Activated CD8-positive, alpha-beta memory T cell treated with anti-CD3 and anti-CD28 coated beads, Interleukin-2, amount 10 ng/mL, durations not matched to agents 7 days and 5 days (primary cell): ENCODE results near the gene CFAP210. TPM values are rescaled to one million over a fixed set of nuclear protein-coding genes. Genes with fewer than 3 reads are reported as not detected.

ENCODE experiments used
- ATAC-seq: fragments of 150-1000 bp; cut with Tn5 transposase; one replicate; pipeline ENCODE4 v1.10.0; 2021; ENCODE audit warnings: moderate library complexity
- CTCF ChIA-PET: fragments of 350-600 bp; sonication (Branson Sonifier 250); formaldehyde crosslinking; loops from one replicate; lab custom pipeline; 2021; ENCODE audit warnings: antibody characterized with exemption; lab: Charles Lee
- DNase-seq: peaks from one replicate; pipeline ENCODE4 v3.0.0-alpha.2; 2020
- H3K27ac Mint-ChIP-seq: one replicate; pipeline ENCODE4 v1.8.0; 2021; ENCODE audit warnings: mild to moderate bottlenecking, mixed read lengths
- H3K27me3 Mint-ChIP-seq: one replicate; pipeline ENCODE4 v1.8.0; 2021; ENCODE audit warnings: mixed read lengths
- H3K36me3 Mint-ChIP-seq: one replicate; pipeline ENCODE4 v1.8.0; 2021; ENCODE audit warnings: mild to moderate bottlenecking, mixed read lengths
- H3K4me1 Mint-ChIP-seq: one replicate; pipeline ENCODE4 v1.8.0; 2021; ENCODE audit warnings: mixed read lengths
- H3K4me3 Mint-ChIP-seq: one replicate; pipeline ENCODE4 v1.8.0; 2021; ENCODE audit warnings: mild to moderate bottlenecking, moderate library complexity, mixed read lengths
- H3K9me3 Mint-ChIP-seq: one replicate; pipeline ENCODE4 v1.8.0; 2022; ENCODE audit warnings: low read depth, mixed read lengths
- total RNA-seq, 2 experiments: library from RNA; stranded (reverse); gene quantifications; one replicate each; pipeline ENCODE4 v1.2.3, GENCODE V29; 2021

The CFAP210 gene, protein sequence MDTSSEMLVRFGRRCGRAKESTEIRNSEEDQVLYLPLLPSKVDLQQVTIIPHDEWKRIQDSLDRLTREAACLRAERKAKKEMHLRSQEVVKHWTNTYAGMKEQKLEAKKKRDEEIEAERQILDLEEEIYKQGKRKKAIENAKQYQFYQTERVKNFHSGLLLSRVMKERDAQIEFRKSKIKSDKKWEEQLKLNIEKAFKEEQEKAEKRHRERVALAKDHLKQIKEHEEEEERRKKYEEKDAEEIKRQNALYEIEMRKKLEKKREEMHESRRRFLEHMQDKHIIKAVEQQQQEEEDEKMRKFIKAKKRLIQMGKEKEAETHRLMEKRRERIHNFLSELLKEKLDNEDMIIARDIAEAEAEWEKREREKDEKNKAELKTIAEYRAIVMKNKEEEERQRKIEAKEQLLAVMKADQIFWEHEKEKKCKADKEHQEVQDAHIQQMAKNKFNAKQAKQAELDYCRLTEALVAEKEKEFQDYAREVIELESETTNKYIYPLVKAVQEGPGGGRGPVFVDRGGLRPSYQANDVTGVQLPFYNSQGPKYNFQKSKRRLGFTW
- total RNA-seq: not detected

DNA sequence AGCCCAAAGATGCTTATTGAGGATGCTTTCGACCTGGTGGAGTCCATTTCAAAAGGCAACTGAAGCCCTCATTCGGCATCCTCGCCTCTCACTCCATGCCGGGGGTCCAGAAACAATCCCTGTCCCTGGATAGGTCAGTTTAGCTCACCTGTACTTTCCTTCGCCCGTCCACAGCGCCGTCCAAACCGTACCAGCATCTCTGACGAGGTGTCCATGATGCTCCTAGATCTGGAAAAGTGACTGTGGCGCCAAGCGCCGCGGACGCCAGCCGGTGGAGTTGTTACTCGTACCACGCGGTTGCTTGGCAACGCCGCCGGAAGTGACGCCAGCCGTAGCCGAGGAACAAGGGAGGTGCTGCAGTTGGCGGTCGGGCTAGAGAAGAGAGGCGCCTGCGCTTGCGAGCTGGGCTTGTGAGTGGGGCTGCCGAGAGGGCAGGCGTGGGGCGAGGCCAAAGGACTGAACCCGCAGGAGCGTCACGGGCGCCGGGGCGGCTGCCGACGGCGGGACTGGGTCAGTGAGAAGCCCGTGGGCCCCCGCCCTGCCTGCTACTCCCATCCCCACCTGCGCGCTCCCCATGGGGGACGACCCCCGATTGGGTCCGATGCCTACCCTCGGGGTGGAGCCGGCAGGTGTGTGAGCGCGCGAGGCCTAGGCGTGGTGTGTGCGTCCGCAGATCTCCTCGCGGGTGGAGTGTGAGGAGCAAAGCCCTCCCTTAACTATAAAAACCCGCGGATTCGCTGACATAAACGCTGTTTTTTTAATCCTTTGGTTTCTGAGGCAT is at the start of gene CFAP210, which contains the start of gene PHOSPHO2:
Gene CFAP210 (minus strand): TSS at position 293 of the 781 bp plus-strand sequence. CDS start 78 bp downstream, at position 215.
Gene PHOSPHO2 (plus strand): TSS at position 357 of the 781 bp plus-strand sequence. CDS start 6,503 bp downstream, outside the sequence.
- H3K4me3 Mint-ChIP-seq: peak within 1 kb of the TSS; percentile 87
- H3K27ac Mint-ChIP-seq: peak within 1 kb of the TSS; percentile 88
- ATAC-seq (peak; percentile 98), DNase-seq (peak; percentile 99)
- H3K36me3 Mint-ChIP-seq: peaks cover 22% of the 10 kb centered on the region
- CTCF ChIA-PET: interaction anchor here (0.9 to 2.4 kb wide), 5 partner anchors 11 to 215 kb away, joined by 3 to 6 read pairs (median 5); partner anchors contain the start of gene BBS5
- peaks cover 33% of the 10 kb centered on the region for H3K4me1 Mint-ChIP-seq
- H3K27me3 Mint-ChIP-seq: peaks cover 7% of the 10 kb centered on the region
- H3K9me3 Mint-ChIP-seq: peaks cover 4% of the 10 kb centered on the region

DNA sequence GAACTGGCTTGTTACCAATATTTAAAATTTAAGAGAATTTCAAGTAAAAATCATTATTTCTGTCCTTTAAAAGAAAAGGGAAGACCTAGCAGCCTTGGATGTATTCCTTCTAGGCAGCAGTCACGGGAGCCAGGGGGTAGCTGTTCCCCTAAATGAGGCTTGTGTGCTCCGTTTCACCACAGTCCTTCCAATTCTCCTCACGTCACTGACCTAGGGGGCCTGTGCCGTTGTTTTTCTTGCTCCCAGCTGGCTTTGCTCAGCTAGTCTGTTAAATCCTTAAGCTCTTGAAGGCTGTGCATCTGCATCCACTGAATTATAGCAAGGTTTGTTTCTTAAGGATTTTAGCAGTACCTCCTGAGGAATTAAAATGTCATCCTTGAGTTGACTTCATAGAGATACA is 49.3 kb upstream of the CFAP210 start:
- no peak for DNase-seq
- ATAC-seq: no peak
- Mint-ChIP-seq H3K27ac (no peak overlapping the region), H3K27me3 (no peaks in the 10 kb centered on the region), H3K9me3 (no peaks in the 10 kb centered on the region), H3K4me1 (peaks cover 8% of the 10 kb centered on the region), H3K36me3 (peaks cover 23% of the 10 kb centered on the region), H3K4me3 (no peak overlapping the region)
- CTCF ChIA-PET: interaction anchor here (1.2 to 1.7 kb wide), 3 partner anchors 20 to 24 kb away, joined by 3 to 4 read pairs (median 4); no protein-coding TSS in a partner anchor

DNA sequence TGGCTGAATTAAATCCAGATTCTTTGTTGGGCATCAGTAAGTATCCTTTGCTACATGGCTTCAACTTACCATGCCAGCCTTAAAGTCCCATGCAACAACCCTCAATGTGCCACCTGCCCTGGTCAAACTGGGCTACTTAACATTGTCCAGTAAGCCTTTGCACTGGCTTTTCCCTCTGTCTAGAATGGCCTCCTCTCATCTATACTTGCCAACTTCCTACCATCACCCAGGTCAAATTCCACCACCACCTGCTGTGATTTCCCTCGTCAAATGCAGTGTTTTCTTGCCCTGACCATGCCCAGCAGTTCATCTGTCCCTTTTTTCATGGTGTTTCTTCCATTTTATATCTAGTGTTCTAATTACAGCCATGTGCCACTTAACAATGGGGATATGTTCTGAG is 45.1 kb upstream of the CFAP210 start:
- peaks cover 19% of the 10 kb centered on the region for H3K36me3 Mint-ChIP-seq
- no peak overlapping the region for H3K27ac Mint-ChIP-seq
- H3K4me1 Mint-ChIP-seq: peaks cover 27% of the 10 kb centered on the region
- H3K4me3 Mint-ChIP-seq: no peak overlapping the region
- H3K9me3 Mint-ChIP-seq: no peaks in the 10 kb centered on the region
- no peaks in the 10 kb centered on the region for H3K27me3 Mint-ChIP-seq
- ATAC-seq (no peak), DNase-seq (no peak)
- CTCF ChIA-PET: no interaction called here

DNA sequence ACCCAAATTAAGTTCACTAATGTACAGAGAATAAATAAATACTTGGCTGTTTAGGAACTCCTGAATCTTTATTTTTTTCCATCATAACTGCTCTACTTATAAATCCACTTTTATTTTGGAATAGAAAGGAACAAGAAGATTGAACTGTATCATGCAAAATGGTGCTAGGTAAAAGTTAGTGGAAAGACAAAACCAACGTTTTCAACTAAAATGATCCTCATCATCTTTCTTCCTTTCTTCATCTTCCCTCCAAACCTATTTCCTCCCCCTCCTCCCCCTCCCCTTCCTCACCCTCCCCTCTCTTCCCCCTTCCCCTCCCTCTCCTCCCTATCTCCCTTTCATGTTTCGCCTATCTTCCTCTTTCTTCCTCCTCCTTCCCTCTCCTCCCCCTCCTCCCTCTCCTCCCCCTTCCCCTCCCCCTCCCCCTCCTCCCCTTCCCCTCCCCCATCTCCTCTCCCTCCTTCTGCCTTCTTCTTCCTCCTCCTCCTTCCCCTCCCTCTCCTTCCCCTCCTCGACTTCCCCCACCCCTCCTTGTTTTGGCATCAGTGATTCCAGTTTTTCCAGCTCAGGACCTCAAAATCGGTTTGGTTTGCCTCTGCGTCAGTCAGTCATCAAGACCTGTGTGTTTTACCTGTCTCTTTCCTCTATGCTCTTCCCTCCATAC is 44.5 kb upstream of the CFAP210 start:
- H3K9me3 Mint-ChIP-seq: no peaks in the 10 kb centered on the region
- no peak overlapping the region for H3K27ac Mint-ChIP-seq
- no peaks in the 10 kb centered on the region for H3K27me3 Mint-ChIP-seq
- H3K4me3 Mint-ChIP-seq: no peak overlapping the region
- CTCF ChIA-PET: no interaction called here
- peaks cover 27% of the 10 kb centered on the region for H3K4me1 Mint-ChIP-seq
- DNase-seq (no peak), ATAC-seq (no peak)
- H3K36me3 Mint-ChIP-seq: peaks cover 15% of the 10 kb centered on the region

DNA sequence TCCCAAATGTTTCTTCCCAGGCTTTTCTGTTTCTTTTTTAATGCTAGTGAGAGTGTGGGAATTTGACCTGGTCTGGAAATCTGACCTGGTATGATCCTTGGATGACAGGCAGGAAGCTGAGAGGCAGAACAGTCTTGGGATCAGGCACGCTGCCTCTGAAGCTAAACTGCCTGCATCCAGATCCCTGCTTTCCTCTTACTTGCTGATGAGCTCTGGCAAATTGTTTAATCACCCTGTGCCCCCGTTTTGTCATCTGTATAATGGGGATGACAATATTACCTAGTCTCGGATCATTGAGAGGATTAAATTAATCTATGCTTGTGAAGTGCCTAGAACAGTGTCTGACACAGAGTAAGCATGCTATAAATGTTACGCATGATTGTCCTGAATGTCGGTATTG is 42.7 kb upstream of the CFAP210 start:
- DNase-seq (no peak), ATAC-seq (no peak)
- Mint-ChIP-seq H3K4me1 (peaks cover 40% of the 10 kb centered on the region), H3K27me3 (peaks cover 12% of the 10 kb centered on the region), H3K4me3 (no peak overlapping the region), H3K27ac (no peak overlapping the region), H3K9me3 (no peaks in the 10 kb centered on the region), H3K36me3 (peaks cover 9% of the 10 kb centered on the region)
- CTCF ChIA-PET: no interaction called here

DNA sequence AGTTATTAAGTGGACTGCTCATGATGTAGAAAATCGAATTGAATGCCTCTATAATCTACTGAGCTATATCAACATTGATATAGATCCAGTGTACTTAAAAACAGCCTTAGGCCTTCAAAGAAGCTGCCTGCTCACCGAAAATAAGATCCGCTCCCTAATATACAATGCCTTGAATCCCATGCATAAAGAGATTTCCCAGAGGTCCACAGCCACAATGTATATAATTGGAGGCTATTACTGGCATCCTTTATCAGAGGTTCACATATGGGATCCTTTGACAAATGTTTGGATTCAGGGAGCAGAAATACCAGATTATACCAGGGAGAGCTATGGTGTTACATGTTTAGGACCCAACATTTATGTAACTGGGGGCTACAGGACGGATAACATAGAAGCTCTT is 41.4 kb upstream of the CFAP210 start:
- Mint-ChIP-seq H3K4me3 (peak overlapping the region; percentile 35), H3K4me1 (peaks cover 36% of the 10 kb centered on the region), H3K36me3 (peaks cover 9% of the 10 kb centered on the region), H3K9me3 (no peaks in the 10 kb centered on the region), H3K27ac (no peak overlapping the region), H3K27me3 (peaks cover 12% of the 10 kb centered on the region)
- DNase-seq: no peak
- ATAC-seq: no peak
- CTCF ChIA-PET: interaction anchor here (0.8 to 1.1 kb wide), 3 partner anchors 19 to 196 kb away, joined by 3 read pairs; no protein-coding TSS in a partner anchor

DNA sequence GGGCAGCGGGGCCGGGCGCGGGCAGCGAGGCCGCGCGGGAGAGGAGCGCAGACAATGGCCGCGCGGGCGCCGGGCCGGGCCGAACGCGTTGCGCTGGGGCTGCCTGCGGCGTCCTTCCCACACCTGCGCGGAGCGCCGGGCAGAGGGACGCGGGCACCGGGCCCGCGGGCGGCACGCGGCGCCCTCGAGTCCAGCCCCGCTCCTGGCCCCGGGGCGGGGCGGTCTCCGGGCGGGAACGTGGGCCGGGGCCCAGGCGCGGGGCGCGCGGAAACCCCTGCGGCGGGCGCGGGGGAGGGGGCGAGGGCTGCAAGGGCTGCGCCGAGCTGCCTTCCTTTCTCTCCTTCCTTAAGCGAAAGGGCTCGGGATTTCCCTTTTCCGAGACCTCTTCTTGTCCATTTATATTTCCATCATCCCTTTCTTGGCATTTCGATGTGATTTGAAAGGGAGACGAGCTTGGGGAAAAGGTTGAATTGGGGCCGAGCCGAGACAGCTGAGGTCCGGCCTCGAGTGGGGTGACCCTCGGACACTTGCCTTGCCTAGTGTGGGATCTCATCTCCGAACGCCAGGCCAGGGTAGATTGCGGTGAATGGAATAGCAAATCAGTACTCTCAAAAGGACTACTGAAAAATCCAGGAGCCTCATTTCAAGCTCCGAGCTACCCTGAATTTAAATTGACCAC is 40.1 kb upstream of the CFAP210 start:
- H3K27me3 Mint-ChIP-seq: peaks cover 12% of the 10 kb centered on the region
- CTCF ChIA-PET: interaction anchor here (0.9 kb wide), 2 partner anchors 36 to 41 kb away, joined by 3 read pairs; no protein-coding TSS in a partner anchor
- peak overlapping the region; percentile 68 for H3K4me3 Mint-ChIP-seq
- peak; percentile 66 for ATAC-seq
- peak; percentile 39 for DNase-seq
- H3K36me3 Mint-ChIP-seq: peaks cover 5% of the 10 kb centered on the region
- no peaks in the 10 kb centered on the region for H3K9me3 Mint-ChIP-seq
- H3K27ac Mint-ChIP-seq: no peak overlapping the region
- H3K4me1 Mint-ChIP-seq: peaks cover 34% of the 10 kb centered on the region

DNA sequence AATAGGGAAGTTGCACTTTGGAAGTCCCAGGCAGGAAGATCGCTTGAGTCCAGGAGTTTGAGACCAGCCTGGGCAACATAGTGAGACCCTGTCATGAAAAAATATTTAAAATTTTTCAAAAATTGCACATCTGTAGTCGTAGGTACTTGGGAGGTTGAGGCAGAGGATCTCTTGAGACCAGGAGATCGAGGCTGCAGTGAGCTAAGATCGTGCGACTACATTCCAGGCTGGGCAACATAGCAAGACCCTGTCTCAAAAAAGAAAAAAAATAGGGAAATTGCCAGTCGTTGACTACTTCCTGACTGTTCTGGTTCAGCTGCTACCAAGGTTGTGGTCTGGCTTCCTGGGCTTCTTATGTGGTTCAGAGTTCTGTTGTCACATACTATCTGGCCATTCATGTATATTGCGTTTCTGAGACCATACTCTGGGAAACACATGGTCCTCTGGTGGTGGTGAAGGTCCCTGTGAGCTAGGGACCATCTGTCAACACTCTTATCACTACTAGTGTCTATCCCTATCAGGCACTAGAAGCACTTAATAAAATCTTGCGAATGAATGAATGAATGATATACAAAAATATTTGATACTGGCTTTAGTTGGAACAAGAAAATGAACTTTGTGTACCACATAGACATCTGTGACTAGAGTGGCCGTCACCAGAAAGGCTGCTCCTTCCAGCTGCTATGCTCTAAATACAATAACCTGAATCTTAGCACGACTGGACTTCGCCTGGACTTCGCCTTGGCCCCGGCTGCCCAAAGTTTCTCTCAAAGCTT is 38.6 kb upstream of the CFAP210 start:
- H3K36me3 Mint-ChIP-seq: peaks cover 3% of the 10 kb centered on the region
- DNase-seq (no peak), ATAC-seq (peak; percentile 3)
- H3K27ac Mint-ChIP-seq: no peak overlapping the region
- H3K4me3 Mint-ChIP-seq: peak overlapping the region; percentile 81
- peaks cover 32% of the 10 kb centered on the region for H3K4me1 Mint-ChIP-seq
- CTCF ChIA-PET: interaction anchor here (1.0 kb wide), 2 partner anchors 13 to 205 kb away, joined by 3 to 4 read pairs; no protein-coding TSS in a partner anchor
- H3K9me3 Mint-ChIP-seq: no peaks in the 10 kb centered on the region
- H3K27me3 Mint-ChIP-seq: peaks cover 12% of the 10 kb centered on the region

DNA sequence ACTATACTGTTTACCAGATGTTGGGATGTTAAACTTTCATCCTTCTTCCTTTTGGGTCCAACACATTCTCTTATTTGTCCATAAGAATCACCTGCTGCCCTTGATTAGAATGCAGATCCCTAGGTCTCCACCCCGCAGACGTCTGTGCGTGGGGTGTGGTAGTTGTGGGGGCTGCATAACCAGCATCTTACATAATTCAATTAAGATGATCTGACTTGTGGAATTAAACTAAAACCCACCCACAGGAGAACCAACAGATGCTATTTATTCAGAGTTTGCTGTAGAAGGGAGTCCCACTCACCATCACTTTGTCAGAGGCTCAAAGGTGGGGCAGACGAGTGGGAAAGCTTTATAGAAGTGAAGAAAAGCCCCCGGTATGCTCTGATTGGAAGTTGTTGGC is 37.9 kb upstream of the CFAP210 start:
- H3K27me3 Mint-ChIP-seq: peaks cover 12% of the 10 kb centered on the region
- peaks cover 29% of the 10 kb centered on the region for H3K4me1 Mint-ChIP-seq
- ATAC-seq (no peak), DNase-seq (no peak)
- no peak overlapping the region for H3K4me3 Mint-ChIP-seq
- H3K36me3 Mint-ChIP-seq: peaks cover 2% of the 10 kb centered on the region
- CTCF ChIA-PET: interaction anchor here (1.0 kb wide), 1 partner anchor 13 kb away, joined by 4 read pairs; no protein-coding TSS in a partner anchor
- no peaks in the 10 kb centered on the region for H3K9me3 Mint-ChIP-seq
- H3K27ac Mint-ChIP-seq: no peak overlapping the region

DNA sequence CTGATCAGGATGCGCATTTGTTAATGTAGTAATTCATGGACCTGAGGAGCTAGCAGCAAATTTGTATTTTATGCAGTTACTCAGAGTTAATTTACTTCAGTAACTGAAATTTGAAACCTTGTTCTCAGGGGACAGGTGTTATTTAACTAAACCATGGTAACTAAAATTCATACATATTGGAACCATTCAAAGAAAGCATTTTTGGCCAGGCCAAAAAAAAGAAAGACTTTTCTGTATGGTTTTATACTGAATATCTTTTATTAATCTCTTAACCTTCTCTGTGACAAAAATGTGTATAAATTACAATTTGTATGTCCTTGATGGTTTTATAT is 35.0 kb upstream of the CFAP210 start:
- ATAC-seq (no peak), DNase-seq (no peak)
- H3K4me1 Mint-ChIP-seq: peaks cover 13% of the 10 kb centered on the region
- CTCF ChIA-PET: no interaction called here
- H3K27me3 Mint-ChIP-seq: peaks cover 12% of the 10 kb centered on the region
- H3K9me3 Mint-ChIP-seq: no peaks in the 10 kb centered on the region
- H3K27ac Mint-ChIP-seq: no peak overlapping the region
- H3K36me3 Mint-ChIP-seq: no peaks in the 10 kb centered on the region
- H3K4me3 Mint-ChIP-seq: no peak overlapping the region

DNA sequence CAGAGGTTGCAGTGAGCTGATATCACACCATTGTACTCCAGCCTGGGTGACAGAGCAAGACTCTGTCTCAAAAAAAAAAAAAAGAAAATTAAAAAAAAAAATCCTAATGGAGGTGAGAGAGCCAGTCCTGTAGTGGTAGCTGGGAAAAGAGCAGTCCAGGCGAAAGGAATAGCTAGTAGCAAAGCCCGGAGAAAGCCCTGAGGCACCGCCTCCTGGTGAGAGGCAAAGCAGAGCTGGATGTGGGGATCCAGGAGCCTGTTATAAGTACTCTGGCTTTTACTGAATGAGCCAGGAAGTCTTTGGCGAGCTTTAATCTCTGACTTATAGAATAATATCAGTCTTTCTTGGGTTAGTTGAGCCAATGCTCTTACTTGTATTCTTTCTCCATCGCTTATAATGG is 32.9 kb upstream of the CFAP210 start:
- no peak overlapping the region for H3K27ac Mint-ChIP-seq
- H3K4me1 Mint-ChIP-seq: peaks cover under 1% of the 10 kb centered on the region
- no peak overlapping the region for H3K4me3 Mint-ChIP-seq
- H3K36me3 Mint-ChIP-seq: no peaks in the 10 kb centered on the region
- no peaks in the 10 kb centered on the region for H3K9me3 Mint-ChIP-seq
- DNase-seq: no peak
- H3K27me3 Mint-ChIP-seq: peaks cover 1% of the 10 kb centered on the region
- CTCF ChIA-PET: no interaction called here
- no peak for ATAC-seq

DNA sequence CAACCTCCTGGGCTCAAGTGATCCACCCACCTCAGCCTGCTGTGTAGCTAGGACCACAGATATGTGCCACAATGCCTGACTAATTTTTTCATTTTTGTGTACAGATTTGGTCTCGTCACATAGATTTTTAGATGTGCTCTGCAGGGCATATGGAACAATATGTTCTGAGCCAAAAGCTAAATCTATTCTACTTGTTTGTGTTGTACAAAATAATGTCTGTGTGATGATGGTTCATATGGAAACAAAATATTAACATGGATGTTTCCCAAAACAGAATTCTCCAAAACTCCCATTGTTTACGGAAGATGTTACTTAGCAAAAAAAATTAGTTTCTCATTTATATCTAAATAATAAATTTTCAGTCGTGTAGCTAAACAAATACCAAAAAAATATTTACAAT is 26.8 kb upstream of the CFAP210 start:
- no peaks in the 10 kb centered on the region for H3K27me3 Mint-ChIP-seq
- CTCF ChIA-PET: no interaction called here
- H3K4me3 Mint-ChIP-seq: no peak overlapping the region
- no peaks in the 10 kb centered on the region for H3K9me3 Mint-ChIP-seq
- peaks cover 16% of the 10 kb centered on the region for H3K4me1 Mint-ChIP-seq
- DNase-seq (no peak), ATAC-seq (no peak)
- H3K27ac Mint-ChIP-seq: no peak overlapping the region
- no peaks in the 10 kb centered on the region for H3K36me3 Mint-ChIP-seq
